Neuron (in vitro differentiated cells): Measurements from ENCODE around the gene CITED2.
A peak's percentile ranks its signal among the peaks of the same experiment; 100 is the strongest.

Experiments used
- H2AFZ ChIP-seq: one replicate; pipeline ENCODE4 v1.6.1; 2013; ENCODE audit warnings: low read depth, mild to moderate bottlenecking, inconsistent platforms, low read length, moderate library complexity
- H3K27me3 ChIP-seq: one replicate; pipeline ENCODE4 v1.6.1; 2013; ENCODE audit warnings: low read length; ENCODE audit not compliant: insufficient read depth
- H3K36me3 ChIP-seq: one replicate; pipeline ENCODE4 v1.6.1; 2013; ENCODE audit warnings: low read length; ENCODE audit not compliant: insufficient read depth
- H3K4me1 ChIP-seq: one replicate; pipeline ENCODE4 v1.6.1; 2013; ENCODE audit warnings: low read length; ENCODE audit not compliant: insufficient read depth
- H3K4me3 ChIP-seq: 2 replicates; pipeline ENCODE4 v1.5.1; 2013; ENCODE audit warnings: mild to moderate bottlenecking, low read length, moderate library complexity
- H3K9me3 ChIP-seq: one replicate; pipeline ENCODE4 v1.6.1; 2013; ENCODE audit warnings: low read length

The CITED2 gene

DNA sequence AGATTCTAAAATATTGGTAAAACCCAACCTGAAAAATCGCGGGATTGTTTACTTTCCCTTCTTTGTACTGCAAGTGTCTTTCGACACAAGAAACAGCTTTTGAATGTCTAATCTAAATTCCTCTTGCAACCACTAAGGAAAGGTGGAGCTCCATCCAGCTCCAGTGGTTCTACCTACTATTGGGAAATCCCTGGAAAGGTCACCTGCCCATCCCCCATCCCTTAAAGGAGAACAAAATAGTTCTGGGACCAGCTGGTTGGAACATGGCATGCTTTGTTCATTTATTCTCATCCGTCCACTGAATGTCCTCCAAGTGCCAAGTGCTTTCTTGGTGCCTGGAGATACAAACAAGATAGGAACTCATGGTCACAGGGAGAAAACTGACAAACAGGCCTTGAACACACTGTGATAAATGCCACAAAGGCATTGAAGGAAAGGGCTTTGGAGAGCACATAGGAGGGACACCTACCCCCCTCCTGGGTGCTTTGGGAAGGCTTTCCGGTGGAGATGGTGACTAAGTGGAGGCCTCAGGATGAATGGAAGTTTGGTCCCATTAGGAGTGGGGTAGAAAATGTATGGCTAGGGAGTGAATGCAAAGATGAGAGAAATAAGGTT lies 2.3 kb upstream of the CITED2 start:
- H3K9me3 ChIP-seq, result no peaks in the 10 kb centered on the region
- H3K4me3 ChIP-seq, result peak overlapping the region; percentile 75
- peaks cover 19% of the 10 kb centered on the region for H3K36me3 ChIP-seq

DNA sequence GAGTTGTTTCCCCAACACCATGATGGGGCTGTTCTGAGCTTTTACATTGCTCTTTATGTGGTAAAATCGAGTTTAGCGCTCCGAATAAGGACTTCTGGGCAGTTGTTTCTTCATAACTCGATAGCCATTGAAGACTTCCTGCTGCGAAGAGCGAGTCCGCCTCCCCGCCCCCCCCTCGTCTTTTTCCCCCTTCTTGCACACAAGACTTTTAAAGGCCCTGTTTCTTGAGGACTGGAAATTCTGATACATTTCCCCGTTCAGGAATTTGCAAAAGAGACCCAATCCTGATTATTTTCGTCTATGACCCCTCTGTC lies 1.5 kb upstream of the CITED2 start:
- peaks cover 21% of the 10 kb centered on the region for H3K4me1 ChIP-seq
- no peaks in the 10 kb centered on the region for H3K27me3 ChIP-seq
- H3K9me3 ChIP-seq, result no peaks in the 10 kb centered on the region
- peak overlapping the region; percentile 75 for H3K4me3 ChIP-seq
- peaks cover 26% of the 10 kb centered on the region for H3K36me3 ChIP-seq
- peak overlapping the region; percentile 100 for H2AFZ ChIP-seq

More for the DNA sequence above, 2.3 kb upstream of the CITED2 start:
- Histone ChIP-seq H2AFZ (peak overlapping the region; percentile 100), H3K27me3 (no peaks in the 10 kb centered on the region), H3K4me1 (peaks cover 14% of the 10 kb centered on the region)

DNA sequence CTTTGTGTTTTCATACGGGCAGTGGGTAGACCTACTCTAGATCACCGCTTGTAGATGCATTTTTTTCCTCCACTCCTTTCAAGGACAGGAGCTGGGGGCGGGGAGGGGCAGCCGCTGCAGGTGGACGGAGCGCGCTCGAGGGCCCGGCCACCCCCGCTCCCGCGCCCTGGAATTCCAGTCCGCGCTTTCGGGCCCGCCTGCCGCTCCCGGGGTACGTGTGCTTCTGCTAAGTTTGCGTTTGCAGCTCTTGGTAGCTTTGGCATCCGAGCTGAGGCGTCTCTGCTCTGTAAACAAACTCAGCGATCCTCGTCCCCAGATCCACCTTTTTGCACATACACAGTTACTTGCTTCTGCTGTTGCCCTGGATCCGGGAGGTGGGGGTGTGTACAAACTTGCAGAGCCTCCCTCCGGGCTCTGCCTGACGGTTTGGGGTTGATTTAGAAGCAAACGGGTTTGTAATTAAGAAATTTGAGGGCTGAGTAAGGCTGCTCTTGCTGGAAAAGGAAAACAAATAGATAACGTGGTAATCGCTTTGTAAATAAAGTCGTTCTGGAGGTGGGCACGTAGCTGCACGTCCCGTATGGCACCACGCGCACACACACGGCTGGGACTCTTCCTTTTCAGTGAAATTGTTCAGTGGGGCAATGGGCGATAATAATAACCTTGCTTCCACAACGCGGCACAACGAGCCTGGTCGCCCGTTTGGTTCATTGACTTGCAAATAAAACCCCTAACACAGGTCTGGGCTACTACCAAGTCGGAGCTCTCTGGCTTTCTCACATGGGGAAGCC lies 973 bp upstream of the CITED2 start:
- Histone ChIP-seq H3K27me3 (no peaks in the 10 kb centered on the region), H3K4me3 (peak overlapping the region; percentile 75), H3K9me3 (no peaks in the 10 kb centered on the region), H3K36me3 (peaks cover 26% of the 10 kb centered on the region), H2AFZ (peak overlapping the region; percentile 100), H3K4me1 (peaks cover 27% of the 10 kb centered on the region)

- no peaks in the 10 kb centered on the region for H3K27me3 ChIP-seq
Observed at GRCh38 chr6:139373928-139374356, 506 bp downstream of the CITED2 start.

DNA sequence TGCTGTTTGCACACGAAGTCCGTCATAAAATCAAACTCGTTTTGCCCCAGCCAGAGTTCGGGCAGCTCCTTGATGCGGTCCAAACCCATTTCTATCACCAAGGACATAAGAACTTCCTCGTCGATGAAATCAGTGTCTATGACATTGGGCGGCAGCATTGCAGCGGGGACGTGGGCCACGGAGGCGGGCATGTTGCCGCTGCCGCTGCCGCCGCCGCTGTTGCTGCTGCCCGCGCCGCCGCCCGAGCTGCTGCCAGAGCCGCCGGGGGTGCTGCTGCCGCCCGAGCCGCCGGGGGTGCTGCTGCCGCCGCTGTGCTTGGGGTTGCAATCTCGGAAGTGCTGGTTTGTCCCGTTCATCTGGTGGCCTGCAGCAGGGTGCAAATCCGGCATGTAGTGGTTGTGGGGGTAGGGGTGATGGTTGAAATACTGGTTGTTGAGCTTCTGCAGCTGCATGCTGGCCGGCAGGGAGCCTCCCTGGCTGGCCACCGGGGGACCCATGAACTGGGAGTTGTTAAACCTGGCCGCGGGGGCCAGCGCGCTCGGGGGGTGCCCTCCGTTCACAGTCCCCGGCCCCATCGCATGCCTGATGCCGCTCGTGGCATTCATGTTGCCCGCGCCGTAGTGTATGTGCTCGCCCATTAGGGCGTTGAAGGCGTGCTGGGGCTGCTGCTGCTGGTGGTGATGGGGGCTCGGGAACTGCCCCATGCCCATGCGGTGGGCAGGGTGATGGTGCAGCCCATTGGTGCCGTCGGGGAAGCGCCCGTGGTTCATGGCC lies 1.1 kb downstream of the CITED2 start:
- Histone ChIP-seq H3K4me3 (peak overlapping the region; percentile 75), H3K9me3 (no peaks in the 10 kb centered on the region), H3K36me3 (peaks cover 26% of the 10 kb centered on the region), H2AFZ (no peak overlapping the region), H3K27me3 (no peaks in the 10 kb centered on the region), H3K4me1 (peaks cover 46% of the 10 kb centered on the region)

More at GRCh38 chr6:139373928-139374356, 506 bp downstream of the CITED2 start:
- H3K4me1 ChIP-seq, result peaks cover 40% of the 10 kb centered on the region
- no peaks in the 10 kb centered on the region for H3K9me3 ChIP-seq
- peaks cover 26% of the 10 kb centered on the region for H3K36me3 ChIP-seq
- no peak overlapping the region for H2AFZ ChIP-seq
- peak overlapping the region; percentile 75 for H3K4me3 ChIP-seq

DNA sequence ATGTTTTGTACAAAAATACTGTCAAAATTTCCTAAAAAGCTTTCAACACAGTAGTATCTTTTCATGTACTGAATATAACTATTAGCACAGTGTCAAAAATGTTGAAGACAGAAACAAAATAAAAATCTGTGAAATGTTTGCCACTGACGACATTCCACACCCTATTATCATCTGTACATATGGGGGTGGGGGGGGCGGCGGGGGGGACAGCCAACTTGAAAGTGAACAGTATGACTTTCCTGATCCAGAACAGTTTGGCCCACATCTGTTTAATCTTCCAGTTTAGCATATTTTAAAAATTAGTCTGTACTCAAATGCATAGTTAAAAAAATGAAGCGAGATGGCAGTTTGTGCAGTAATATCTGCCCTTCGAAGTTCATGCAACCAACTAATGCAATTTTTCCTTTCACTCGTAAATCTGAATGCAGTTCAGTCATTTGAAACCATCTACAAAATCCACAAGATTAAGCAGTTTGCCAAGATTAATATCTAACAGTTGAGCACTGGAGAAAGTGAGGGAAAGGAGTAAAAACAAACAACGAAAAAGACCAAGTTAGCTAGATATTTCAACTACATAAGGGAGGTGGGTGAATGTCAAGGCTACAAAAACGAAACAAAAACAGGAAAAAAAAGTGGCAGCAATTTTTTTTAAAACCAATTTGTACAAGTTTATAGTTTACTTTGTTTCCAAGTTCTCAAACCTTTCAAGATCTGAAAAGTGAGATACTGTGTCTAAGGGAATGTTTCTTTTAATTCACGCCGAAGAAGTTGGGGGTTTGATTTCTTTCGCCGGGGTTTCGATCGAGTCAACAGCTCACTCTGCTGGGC lies 1.9 kb downstream of the CITED2 start:
- Histone ChIP-seq H3K27me3 (no peaks in the 10 kb centered on the region), H3K9me3 (no peaks in the 10 kb centered on the region), H2AFZ (no peak overlapping the region), H3K4me3 (peak overlapping the region; percentile 75), H3K36me3 (peaks cover 26% of the 10 kb centered on the region), H3K4me1 (peaks cover 54% of the 10 kb centered on the region)

- Histone ChIP-seq H3K9me3 (no peaks in the 10 kb centered on the region), H3K27me3 (no peaks in the 10 kb centered on the region), H3K4me1 (peaks cover 54% of the 10 kb centered on the region), H2AFZ (no peak overlapping the region), H3K4me3 (peak overlapping the region; percentile 75), H3K36me3 (peaks cover 26% of the 10 kb centered on the region)
Observed at GRCh38 chr6:139371421-139372203, 2.8 kb downstream of the CITED2 start.

DNA sequence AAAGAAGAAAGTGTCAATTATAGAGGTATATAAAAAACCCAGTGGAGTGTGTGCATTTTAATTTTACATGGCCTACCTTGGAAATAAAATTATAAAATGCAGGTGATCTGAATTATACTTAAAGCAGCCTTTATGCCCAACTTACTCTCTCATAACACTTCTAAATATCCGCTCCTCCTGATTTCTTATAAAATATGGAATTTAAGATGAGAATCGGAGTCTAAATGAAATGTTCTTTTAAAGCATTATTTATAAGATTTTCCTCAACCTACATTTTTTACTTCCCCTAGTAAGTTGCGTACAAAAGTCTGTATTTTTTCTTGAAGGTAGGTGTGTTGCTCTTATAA lies 3.5 kb downstream of the CITED2 start:
- Histone ChIP-seq H3K4me3 (peak overlapping the region; percentile 75), H3K9me3 (no peaks in the 10 kb centered on the region), H3K4me1 (peaks cover 48% of the 10 kb centered on the region), H3K27me3 (no peaks in the 10 kb centered on the region), H3K36me3 (peaks cover 26% of the 10 kb centered on the region), H2AFZ (no peak overlapping the region)

- H3K27me3 ChIP-seq, result no peaks in the 10 kb centered on the region
- H2AFZ ChIP-seq, result no peak overlapping the region
- peaks cover 26% of the 10 kb centered on the region for H3K36me3 ChIP-seq
- no peaks in the 10 kb centered on the region for H3K9me3 ChIP-seq
- H3K4me3 ChIP-seq, result peak overlapping the region; percentile 75
- H3K4me1 ChIP-seq, result peaks cover 48% of the 10 kb centered on the region
Observed at GRCh38 chr6:139370283-139370998, 4.0 kb downstream of the CITED2 start.

DNA sequence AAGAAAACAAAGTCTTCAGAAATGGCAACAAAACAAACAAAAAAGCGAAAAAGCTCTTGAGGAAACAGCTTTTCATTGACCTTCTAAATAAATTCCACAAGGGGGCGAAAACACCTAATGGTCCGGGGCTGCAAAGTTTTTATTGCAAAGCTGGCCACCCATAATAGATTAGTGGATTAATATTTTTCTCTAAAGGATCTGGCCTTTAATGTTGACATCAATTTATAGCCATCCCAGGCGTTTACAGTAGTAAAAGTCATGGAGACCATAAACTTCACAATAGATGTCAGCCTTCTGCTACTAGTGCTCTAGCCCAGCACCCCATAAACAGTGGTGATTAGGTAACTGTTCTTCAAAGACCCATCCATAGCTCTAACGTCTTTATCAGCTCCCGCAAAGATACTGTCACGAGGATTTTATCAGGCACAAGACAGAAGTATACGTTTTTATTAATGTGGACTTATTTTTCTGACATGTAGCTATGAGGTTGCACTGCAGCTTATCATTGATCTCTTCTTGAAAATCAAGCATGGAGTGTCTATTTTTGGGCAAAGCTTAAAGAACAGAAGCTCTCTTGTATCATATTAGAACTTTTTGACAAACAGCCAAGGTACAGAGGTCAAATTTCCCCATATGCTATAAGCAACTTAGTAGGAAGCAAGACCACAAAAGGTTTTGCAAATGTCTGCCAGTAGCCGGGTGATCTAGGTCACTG lies 4.7 kb downstream of the CITED2 start:
- Histone ChIP-seq H3K4me3 (no peak overlapping the region), H3K36me3 (peaks cover 26% of the 10 kb centered on the region), H3K9me3 (no peaks in the 10 kb centered on the region), H3K4me1 (peaks cover 48% of the 10 kb centered on the region), H2AFZ (no peak overlapping the region), H3K27me3 (no peaks in the 10 kb centered on the region)

DNA sequence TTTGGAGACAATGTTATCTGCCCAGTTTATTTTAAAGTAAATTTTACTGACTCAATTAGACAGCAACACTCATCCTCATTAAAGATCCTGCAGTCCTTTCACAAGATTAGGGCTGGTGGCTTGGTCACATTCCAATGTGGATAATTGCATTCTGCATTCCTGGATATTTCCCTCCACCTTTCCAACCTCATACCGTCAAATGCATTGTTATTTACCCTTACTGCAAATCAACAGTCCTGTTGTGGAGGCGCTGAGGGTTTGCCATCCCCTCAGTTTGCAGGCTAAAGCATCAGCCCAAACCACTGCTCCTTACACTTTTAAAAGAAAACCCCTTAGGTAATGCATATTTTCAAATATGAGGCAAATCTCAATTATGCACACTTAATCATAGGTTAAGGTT lies 5.4 kb downstream of the CITED2 start:
- H3K4me3 ChIP-seq, result no peak overlapping the region

More for the DNA sequence above, 5.4 kb downstream of the CITED2 start:
- Histone ChIP-seq H3K36me3 (peaks cover 26% of the 10 kb centered on the region), H2AFZ (no peak overlapping the region), H3K27me3 (no peaks in the 10 kb centered on the region), H3K4me1 (peaks cover 48% of the 10 kb centered on the region), H3K9me3 (no peaks in the 10 kb centered on the region)
